ENCODE measurements around the gene SEPTIN10. TPM values are rescaled to one million over a fixed set of nuclear protein-coding genes. Genes with fewer than 3 reads are reported as not detected.

The SEPTIN10 gene
- total RNA-seq, 1 experiment from 2014 or later = 112 TPM

GRCh38 chr2:109527079-109527478 is 86.7 kb downstream of the SEPTIN10 start:
- no peak for DNase-seq
- H3K9me3 ChIP-seq (ENCODE audit: insufficient read depth, low read depth) = no peaks in the 10 kb centered on the region
- intact Hi-C loops (cut with micrococcal nuclease; ENCODE audit: unreplicated experiment) = no loop called here
- H3K4me3 ChIP-seq = no peak overlapping the region
- H3K79me2 ChIP-seq (ENCODE audit: low read depth) = no peaks in the 10 kb centered on the region
- no peaks in the 10 kb centered on the region for H3K27me3 ChIP-seq (ENCODE audit: insufficient read depth, low read depth)
- H3F3A ChIP-seq (ENCODE audit: insufficient read depth, low read depth) = no peaks in the 10 kb centered on the region
- no peaks in the 10 kb centered on the region for H3K36me3 ChIP-seq (ENCODE audit: low read depth)
- BruUV-seq (replicated peaks) = no TSS peak
- H2AFZ ChIP-seq = no peak overlapping the region
- H3K4me1 ChIP-seq (replicated peaks; ENCODE audit: insufficient read depth) = no peaks in the 10 kb centered on the region
- H3K9me2 ChIP-seq (ENCODE audit: insufficient read depth) = no peaks in the 10 kb centered on the region
- TF ChIP-seq CTCF (conservative IDR thresholded peaks at IDR 0.05) = no peak
- no peak for TF ChIP-seq EZH2 (IDR thresholded peaks at IDR 0.05; ENCODE audit: low read depth)
- ChIA-PET POLR2A (ENCODE audit: unreplicated experiment) (no interaction called here), CTCF (no interaction called here)
- H3K27ac ChIP-seq = no peak overlapping the region
- no peak overlapping the region for H3K4me2 ChIP-seq
- no peaks in the 10 kb centered on the region for H4K20me1 ChIP-seq (ENCODE audit: insufficient read depth)

GRCh38 chr2:109526442-109526970 is 87.3 kb downstream of the SEPTIN10 start:
- Histone ChIP-seq H3K9me2 (ENCODE audit: insufficient read depth) (no peaks in the 10 kb centered on the region), H3K4me1 (replicated peaks; ENCODE audit: insufficient read depth) (no peaks in the 10 kb centered on the region), H2AFZ (no peak overlapping the region), H3K4me2 (no peak overlapping the region), H3K79me2 (ENCODE audit: low read depth) (no peaks in the 10 kb centered on the region), H4K20me1 (ENCODE audit: insufficient read depth) (no peaks in the 10 kb centered on the region), H3K36me3 (ENCODE audit: low read depth) (no peaks in the 10 kb centered on the region), H3F3A (ENCODE audit: insufficient read depth, low read depth) (no peaks in the 10 kb centered on the region), H3K4me3 (no peak overlapping the region), H3K9me3 (ENCODE audit: insufficient read depth, low read depth) (no peaks in the 10 kb centered on the region), H3K27ac (no peak overlapping the region), H3K27me3 (ENCODE audit: insufficient read depth, low read depth) (no peaks in the 10 kb centered on the region)
- intact Hi-C loops (cut with micrococcal nuclease; ENCODE audit: unreplicated experiment) = no loop called here
- DNase-seq = no peak
- TF ChIP-seq EZH2 (IDR thresholded peaks at IDR 0.05; ENCODE audit: low read depth) = no peak
- no peak for TF ChIP-seq CTCF (conservative IDR thresholded peaks at IDR 0.05)
- BruUV-seq (replicated peaks) = no TSS peak
- ChIA-PET POLR2A (ENCODE audit: unreplicated experiment) (no interaction called here), CTCF (no interaction called here)

GRCh38 chr2:109525836-109526235 is 87.9 kb downstream of the SEPTIN10 start:
- Histone ChIP-seq H2AFZ (no peak overlapping the region), H3K4me1 (replicated peaks; ENCODE audit: insufficient read depth) (no peaks in the 10 kb centered on the region), H3F3A (ENCODE audit: insufficient read depth, low read depth) (no peaks in the 10 kb centered on the region), H3K36me3 (ENCODE audit: low read depth) (no peaks in the 10 kb centered on the region), H3K27ac (no peak overlapping the region), H3K27me3 (ENCODE audit: insufficient read depth, low read depth) (no peaks in the 10 kb centered on the region), H3K79me2 (ENCODE audit: low read depth) (no peaks in the 10 kb centered on the region), H3K9me3 (ENCODE audit: insufficient read depth, low read depth) (no peaks in the 10 kb centered on the region), H4K20me1 (ENCODE audit: insufficient read depth) (no peaks in the 10 kb centered on the region), H3K4me3 (no peak overlapping the region), H3K4me2 (no peak overlapping the region), H3K9me2 (ENCODE audit: insufficient read depth) (no peaks in the 10 kb centered on the region)
- DNase-seq = no peak
- intact Hi-C loops (cut with micrococcal nuclease; ENCODE audit: unreplicated experiment) = no loop called here
- POLR2A ChIA-PET (ENCODE audit: unreplicated experiment) = no interaction called here
- no TSS peak for BruUV-seq (replicated peaks)
- no peak for TF ChIP-seq CTCF (conservative IDR thresholded peaks at IDR 0.05)
- TF ChIP-seq EZH2 (IDR thresholded peaks at IDR 0.05; ENCODE audit: low read depth) = no peak
- CTCF ChIA-PET = no interaction called here
